GM12878 (cell line): ENCODE results near the gene MYOZ1. TPM values are rescaled to one million over a fixed set of nuclear protein-coding genes. Genes with fewer than 3 reads are reported as not detected.

ENCODE experiments used
- ATAC-seq: fragments of 200-7000 bp; cut with Tn5 transposase; 3 replicates; pipeline ENCODE4 v1.9.1; 2020; ENCODE audit warnings: mild to moderate bottlenecking, moderate library complexity
- BruUV-seq: library from RNA; stranded (reverse); fragments of 400-500 nt; replicated peaks from 2 replicates; lab custom pipeline; 2021; lab: Mats Ljungman, UMichigan
- CTCF ChIA-PET: fragments of 300-600 bp; sonication (Branson Sonifier 250); formaldehyde crosslinking; extraction: SDS; loops from one replicate; lab custom pipeline; 2021; ENCODE audit warnings: inconsistent platforms; lab: Yijun Ruan, JAX
- POLR2A ChIA-PET: fragments of 350-600 bp; formaldehyde crosslinking; extraction: SDS; loops from one replicate; lab custom pipeline; 2021; ENCODE audit warnings: inconsistent platforms; lab: Charles Lee
- RAD21 ChIA-PET: fragments of 300-600 bp; sonication (Branson Sonifier 250); formaldehyde crosslinking; loops from one replicate; lab custom pipeline; 2023; ENCODE audit warnings: antibody characterized with exemption; ENCODE audit not compliant: unreplicated experiment; lab: Charles Lee
- SMC1A ChIA-PET: fragments of 300-600 bp; sonication (Branson Sonifier 250); formaldehyde crosslinking; loops from one replicate; lab custom pipeline; 2023; ENCODE audit not compliant: unreplicated experiment, uncharacterized antibody; lab: Charles Lee
- DNase-seq: peaks from one replicate; pipeline ENCODE4 v3.0.0-alpha.2; 2011; ENCODE audit warnings: low read depth, low spot score
- FAIRE-seq: peaks from 3 replicates; lab custom pipeline; 2011; peaks lifted over from hg19 to GRCh38; lab: Jason Lieb, UNC
- H2AFZ ChIP-seq: 2 replicates; pipeline ENCODE4 v1.6.0; 2011; ENCODE audit warnings: low read depth, low read length, control low read depth; ENCODE audit not compliant: control insufficient read depth
- H3K27ac ChIP-seq: 2 replicates; pipeline ENCODE4 v1.5.1; 2011; ENCODE audit warnings: control low read depth; ENCODE audit not compliant: control insufficient read depth, insufficient read depth
- H3K27me3 ChIP-seq, 2 experiments: replicated peaks in 1 of 2; 2 replicates each; pipeline versions ENCODE4 v1.6.0 to v1.6.1; 2011; ENCODE audit warnings: low read length in 1 of 2; ENCODE audit not compliant: control insufficient read depth in 2 of 2, insufficient read depth in 2 of 2
- H3K36me3 ChIP-seq, 2 experiments: 2 replicates each; pipeline ENCODE4 v1.5.1; 2011; ENCODE audit warnings: low read length in 1 of 2; ENCODE audit not compliant: control insufficient read depth in 2 of 2, insufficient read depth in 2 of 2
- H3K4me1 ChIP-seq: 2 replicates; pipeline ENCODE4 v1.6.1; 2011; ENCODE audit warnings: mild to moderate bottlenecking, low read length, moderate library complexity, mixed read lengths; ENCODE audit not compliant: control insufficient read depth, insufficient read depth
- H3K4me2 ChIP-seq: 2 replicates; pipeline ENCODE4 v1.6.0; 2011; ENCODE audit warnings: control low read depth; ENCODE audit not compliant: control insufficient read depth, insufficient read depth
- H3K4me3 ChIP-seq: fragments of 200-600 bp; sonication (generic); 2 replicates; pipeline ENCODE4 v1.5.1; 2016
- H3K79me2 ChIP-seq: 2 replicates; pipeline ENCODE4 v1.6.0; 2011; ENCODE audit warnings: low read length; ENCODE audit not compliant: control insufficient read depth, insufficient read depth
- H3K9ac ChIP-seq: 2 replicates; pipeline ENCODE4 v1.8.0; 2011; ENCODE audit warnings: low read length, control low read depth, mixed read lengths; ENCODE audit not compliant: control insufficient read depth, insufficient read depth
- H3K9me3 ChIP-seq: replicated peaks from 3 replicates; pipeline ENCODE4 v1.5.1; 2011; ENCODE audit warnings: mild to moderate bottlenecking, low read length; ENCODE audit not compliant: control insufficient read depth, insufficient read depth
- H4K20me1 ChIP-seq: 2 replicates; pipeline ENCODE4 v1.6.0; 2011; ENCODE audit not compliant: control insufficient read depth, insufficient read depth
- BHLHE40 ChIP-seq, 2 experiments: fragments of 450-650 bp in 1 of 2; IDR thresholded peaks; 2 replicates each; pipeline ENCODE4 v1.6.1; 2011 to 2017; ENCODE audit warnings: low read depth in 2 of 2, borderline replicate concordance in 1 of 2, improper control_type of control experiment in 1 of 2, low read length in 1 of 2, mild to moderate bottlenecking in 1 of 2
- NFIC ChIP-seq: IDR thresholded peaks from 2 replicates; pipeline ENCODE4 v1.6.1; 2012; ENCODE audit warnings: low read depth, mild to moderate bottlenecking, inconsistent platforms, low read length, moderate library complexity
- PRDM15 ChIP-seq: fragments of 450-650 bp; formaldehyde crosslinking; IDR thresholded peaks from 2 replicates; pipeline ENCODE4 v1.4.0; 2020; ENCODE audit warnings: mild to moderate bottlenecking, moderate library complexity
- SMAD5 ChIP-seq: IDR thresholded peaks from 2 replicates; pipeline ENCODE4 v1.6.1; 2016; ENCODE audit warnings: antibody characterized with exemption, low read depth
- SMC3 ChIP-seq: IDR thresholded peaks from 2 replicates; pipeline ENCODE4 v1.6.1; 2011; ENCODE audit warnings: low read length, improper control_type of control experiment, borderline replicate concordance
- STAT1 ChIP-seq: fragments of 450-650 bp; conservative IDR thresholded peaks from 2 replicates; pipeline ENCODE4 v1.6.1; 2014; ENCODE audit warnings: antibody characterized with exemption, mild to moderate bottlenecking
- TCF12 ChIP-seq: IDR thresholded peaks from 2 replicates; pipeline ENCODE4 v1.6.1; 2011; ENCODE audit warnings: low read depth, mild to moderate bottlenecking, low read length
- YY1 ChIP-seq: IDR thresholded peaks from 2 replicates; pipeline ENCODE4 v1.6.1; 2011; ENCODE audit warnings: low read depth, mild to moderate bottlenecking, low read length
- ZNF384 ChIP-seq: IDR thresholded peaks from 2 replicates; pipeline ENCODE4 v1.6.1; 2012; ENCODE audit warnings: low read depth, mild to moderate bottlenecking, low read length, improper control_type of control experiment, borderline replicate concordance
- WGBS: methylation state at CpG from one replicate; pipeline ENCODE4 v1.1.6; 2016; ENCODE audit warnings: low lambda C conversion rate; ENCODE audit not compliant: insufficient replicate concordance, insufficient coverage; ENCODE audit errors: missing lambda C conversion rate; 5-methylcytosine and 5-hydroxymethylcytosine counted together
- in situ Hi-C: fragments of 300-500 bp; cut with MboI; formaldehyde crosslinking; loops from 9 replicates; pipeline ENCODE4 v1.14.3; 2018; ENCODE audit warnings: mixed read lengths
- intact Hi-C: fragments of 100-400 bp; cut with micrococcal nuclease; formaldehyde crosslinking; loops from one replicate; pipeline ENCODE4 v1.14.2; 2022; ENCODE audit not compliant: unreplicated experiment
- polyA plus RNA-seq, 11 experiments: library from polyadenylated mRNA; depleted of rRNA in 4 of 11; unstranded in 6 of 11; stranded (reverse) in 5 of 11; fragments of >200 nt; fragmentation: Nextera tagmentation in 4 of 11; fragmentation: Illumina TruSeq in 1 of 11; extraction: Ambion mirVana in 4 of 11; extraction: Trizol in 1 of 11; gene quantifications; 1 replicate in 1 of 11; 2 replicates in 10 of 11; pipeline versions ENCODE4 v1.2.1 to v1.2.3, GENCODE V29; 2011 to 2016; ENCODE audit warnings: inconsistent platforms in 2 of 11, missing spikeins in 2 of 11, low read depth in 1 of 11
- total RNA-seq, 4 experiments: library from RNA; depleted of rRNA in 3 of 4; stranded (reverse); fragments of >200 nt in 3 of 4; fragmentation: Illumina TruSeq in 1 of 4; extraction: Trizol in 1 of 4; gene quantifications; 2 replicates each; pipeline versions ENCODE4 v1.2.1 to v1.2.3, GENCODE V29; 2013 to 2021
- TF ChIP-seq, protein P1 (sequence below): fragments of 450-650 bp; IDR thresholded peaks from 2 replicates; pipeline ENCODE4 v1.6.1; 2014; ENCODE audit warnings: mild to moderate bottlenecking

MYOZ1 gene
- total and polyA plus RNA-seq, 10 of the 15 experiments (the other 5 are each of a cell fraction or from before 2014, with no cell fraction given): 0.05 to 2.0 (median 0.62) TPM

GRCh38 chr10:73646598-73647041 is 5.3 kb upstream of the MYOZ1 start:
- FAIRE-seq: no peak
- Histone ChIP-seq H3K27ac (no peak overlapping the region), H2AFZ (no peak overlapping the region), H3K4me2 (no peak overlapping the region), H3K36me3 (no peaks in the 10 kb centered on the region), H3K79me2 (no peaks in the 10 kb centered on the region), H4K20me1 (no peaks in the 10 kb centered on the region), H3K4me3 (no peak overlapping the region), H3K9ac (no peak overlapping the region), H3K27me3 (no peaks in the 10 kb centered on the region), H3K4me1 (peaks cover 34% of the 10 kb centered on the region), H3K9me3 (no peaks in the 10 kb centered on the region)
- no TSS peak for BruUV-seq
- ChIA-PET RAD21 (interaction anchor here (5.4 kb wide), 1 partner anchor 117 kb away, joined by 96 read pairs; no protein-coding TSS in a partner anchor), POLR2A (interaction anchor here (0.7 kb wide), 1 partner anchor 205 kb away, joined by 5 read pairs; no protein-coding TSS in a partner anchor), SMC1A (interaction anchor here (1.2 kb wide), 1 partner anchor 117 kb away, joined by 4 read pairs; no protein-coding TSS in a partner anchor), CTCF (interaction anchor here (4.4 kb wide), 1 partner anchor 117 kb away, joined by 163 read pairs; no protein-coding TSS in a partner anchor)
- in situ Hi-C loops: no loop called here
- DNase-seq: no peak
- WGBS: 86% methylated on average over 9 of the region's 9 CpGs
- intact Hi-C loops: no loop called here
- ATAC-seq: no peak
- TF ChIP-seq ZNF384 (no peak), YY1 (no peak), PRDM15 (CRISPR knock-in tag) (no peak), TCF12 (no peak), NFIC (no peak), SMC3 (no peak), BHLHE40 (IDR thresholded peaks at IDR 0.05; ENCODE audit: borderline replicate concordance in 1 of 2, low read depth in 2 of 2, low read length in 1 of 2) (no peak), SMAD5 (no peak), STAT1 (no peak)
- TF ChIP-seq, protein P1, sequence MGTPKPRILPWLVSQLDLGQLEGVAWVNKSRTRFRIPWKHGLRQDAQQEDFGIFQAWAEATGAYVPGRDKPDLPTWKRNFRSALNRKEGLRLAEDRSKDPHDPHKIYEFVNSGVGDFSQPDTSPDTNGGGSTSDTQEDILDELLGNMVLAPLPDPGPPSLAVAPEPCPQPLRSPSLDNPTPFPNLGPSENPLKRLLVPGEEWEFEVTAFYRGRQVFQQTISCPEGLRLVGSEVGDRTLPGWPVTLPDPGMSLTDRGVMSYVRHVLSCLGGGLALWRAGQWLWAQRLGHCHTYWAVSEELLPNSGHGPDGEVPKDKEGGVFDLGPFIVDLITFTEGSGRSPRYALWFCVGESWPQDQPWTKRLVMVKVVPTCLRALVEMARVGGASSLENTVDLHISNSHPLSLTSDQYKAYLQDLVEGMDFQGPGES: no peak
